Measurements from ENCODE around the gene SLC38A3. TPM values are rescaled to one million over a fixed set of nuclear protein-coding genes. Genes with fewer than 3 reads are reported as not detected.

Gene SLC38A3
- total and polyA plus RNA-seq, 2 experiments from 2014 or later = 0.28 to 1.3 TPM

DNA sequence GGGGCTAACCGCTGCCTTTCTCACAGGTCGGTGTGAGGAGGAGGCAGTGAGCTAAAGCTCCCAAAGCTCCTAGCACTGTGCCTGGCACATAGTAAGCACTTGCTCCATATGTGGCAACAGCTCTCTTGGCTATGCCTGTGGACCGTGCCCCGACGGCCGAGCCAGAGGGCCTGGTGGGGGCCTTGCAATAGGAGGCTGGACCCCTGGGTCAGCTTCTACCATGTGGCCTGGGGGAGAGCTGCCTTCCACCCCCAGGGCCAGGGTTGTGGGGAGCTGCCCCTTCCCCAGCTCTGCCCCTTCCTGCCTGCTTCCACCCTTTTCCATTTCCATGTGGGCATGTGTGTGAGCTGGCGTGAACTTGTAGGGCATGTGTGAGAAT is 30.6 kb upstream of the SLC38A3 start:
- H4K20me1 ChIP-seq (replicated peaks; ENCODE audit: insufficient read depth) = peaks cover 11% of the 10 kb centered on the region; the same call in 1 of the 2 replicates
- H3K27me3 ChIP-seq (ENCODE audit: insufficient read depth) = no peaks in the 10 kb centered on the region
- no peak overlapping the region for H2AFZ ChIP-seq
- H3K4me3 Mint-ChIP-seq = no peak overlapping the region
- peaks cover 13% of the 10 kb centered on the region; the same call in 2 of the 3 replicates for H3K4me1 Mint-ChIP-seq
- no peaks in the 10 kb centered on the region; the same call in 1 of the 2 replicates for H3K4me1 ChIP-seq (ENCODE audit: insufficient read depth)
- peaks cover 7% of the 10 kb centered on the region for H3K36me3 Mint-ChIP-seq (ENCODE audit: low read depth)
- H3K9me3 Mint-ChIP-seq = no peaks in the 10 kb centered on the region; the same call in 2 of the 3 replicates
- H3K36me3 ChIP-seq (ENCODE audit: insufficient read depth) = no peaks in the 10 kb centered on the region; the same call in 1 of the 2 replicates
- TF ChIP-seq CREB1 (CRISPR knock-in tag; IDR thresholded peaks at IDR 0.05; ENCODE audit: low read depth) (no peak), EZH2phosphoT487 (IDR thresholded peaks at IDR 0.05; ENCODE audit: unreplicated experiment) (no peak), JUNB (IDR thresholded peaks at IDR 0.05; ENCODE audit: unreplicated experiment) (no peak), ZNF331 (CRISPR knock-in tag; IDR thresholded peaks at IDR 0.05; ENCODE audit: low read depth) (no peak), ZNF114 (CRISPR knock-in tag; IDR thresholded peaks at IDR 0.05) (no peak), STAT1 (IDR thresholded peaks at IDR 0.05; ENCODE audit: unreplicated experiment) (no peak), EZH2 (IDR thresholded peaks at IDR 0.05; ENCODE audit: low read depth, unreplicated experiment) (no peak), POLR2AphosphoS5 (IDR thresholded peaks at IDR 0.05; ENCODE audit: low read depth) (no peak), NANOG (IDR thresholded peaks at IDR 0.05; ENCODE audit: borderline replicate concordance) (no peak)
- TF ChIP-seq, protein P1, sequence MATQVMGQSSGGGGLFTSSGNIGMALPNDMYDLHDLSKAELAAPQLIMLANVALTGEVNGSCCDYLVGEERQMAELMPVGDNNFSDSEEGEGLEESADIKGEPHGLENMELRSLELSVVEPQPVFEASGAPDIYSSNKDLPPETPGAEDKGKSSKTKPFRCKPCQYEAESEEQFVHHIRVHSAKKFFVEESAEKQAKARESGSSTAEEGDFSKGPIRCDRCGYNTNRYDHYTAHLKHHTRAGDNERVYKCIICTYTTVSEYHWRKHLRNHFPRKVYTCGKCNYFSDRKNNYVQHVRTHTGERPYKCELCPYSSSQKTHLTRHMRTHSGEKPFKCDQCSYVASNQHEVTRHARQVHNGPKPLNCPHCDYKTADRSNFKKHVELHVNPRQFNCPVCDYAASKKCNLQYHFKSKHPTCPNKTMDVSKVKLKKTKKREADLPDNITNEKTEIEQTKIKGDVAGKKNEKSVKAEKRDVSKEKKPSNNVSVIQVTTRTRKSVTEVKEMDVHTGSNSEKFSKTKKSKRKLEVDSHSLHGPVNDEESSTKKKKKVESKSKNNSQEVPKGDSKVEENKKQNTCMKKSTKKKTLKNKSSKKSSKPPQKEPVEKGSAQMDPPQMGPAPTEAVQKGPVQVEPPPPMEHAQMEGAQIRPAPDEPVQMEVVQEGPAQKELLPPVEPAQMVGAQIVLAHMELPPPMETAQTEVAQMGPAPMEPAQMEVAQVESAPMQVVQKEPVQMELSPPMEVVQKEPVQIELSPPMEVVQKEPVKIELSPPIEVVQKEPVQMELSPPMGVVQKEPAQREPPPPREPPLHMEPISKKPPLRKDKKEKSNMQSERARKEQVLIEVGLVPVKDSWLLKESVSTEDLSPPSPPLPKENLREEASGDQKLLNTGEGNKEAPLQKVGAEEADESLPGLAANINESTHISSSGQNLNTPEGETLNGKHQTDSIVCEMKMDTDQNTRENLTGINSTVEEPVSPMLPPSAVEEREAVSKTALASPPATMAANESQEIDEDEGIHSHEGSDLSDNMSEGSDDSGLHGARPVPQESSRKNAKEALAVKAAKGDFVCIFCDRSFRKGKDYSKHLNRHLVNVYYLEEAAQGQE (IDR thresholded peaks at IDR 0.05; ENCODE audit: unreplicated experiment) = no peak
- TF ChIP-seq, protein P2, sequence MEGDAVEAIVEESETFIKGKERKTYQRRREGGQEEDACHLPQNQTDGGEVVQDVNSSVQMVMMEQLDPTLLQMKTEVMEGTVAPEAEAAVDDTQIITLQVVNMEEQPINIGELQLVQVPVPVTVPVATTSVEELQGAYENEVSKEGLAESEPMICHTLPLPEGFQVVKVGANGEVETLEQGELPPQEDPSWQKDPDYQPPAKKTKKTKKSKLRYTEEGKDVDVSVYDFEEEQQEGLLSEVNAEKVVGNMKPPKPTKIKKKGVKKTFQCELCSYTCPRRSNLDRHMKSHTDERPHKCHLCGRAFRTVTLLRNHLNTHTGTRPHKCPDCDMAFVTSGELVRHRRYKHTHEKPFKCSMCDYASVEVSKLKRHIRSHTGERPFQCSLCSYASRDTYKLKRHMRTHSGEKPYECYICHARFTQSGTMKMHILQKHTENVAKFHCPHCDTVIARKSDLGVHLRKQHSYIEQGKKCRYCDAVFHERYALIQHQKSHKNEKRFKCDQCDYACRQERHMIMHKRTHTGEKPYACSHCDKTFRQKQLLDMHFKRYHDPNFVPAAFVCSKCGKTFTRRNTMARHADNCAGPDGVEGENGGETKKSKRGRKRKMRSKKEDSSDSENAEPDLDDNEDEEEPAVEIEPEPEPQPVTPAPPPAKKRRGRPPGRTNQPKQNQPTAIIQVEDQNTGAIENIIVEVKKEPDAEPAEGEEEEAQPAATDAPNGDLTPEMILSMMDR (conservative IDR thresholded peaks at IDR 0.05; ENCODE audit: low read depth in 2 of 2) = no peak
- TF ChIP-seq, protein P3, sequence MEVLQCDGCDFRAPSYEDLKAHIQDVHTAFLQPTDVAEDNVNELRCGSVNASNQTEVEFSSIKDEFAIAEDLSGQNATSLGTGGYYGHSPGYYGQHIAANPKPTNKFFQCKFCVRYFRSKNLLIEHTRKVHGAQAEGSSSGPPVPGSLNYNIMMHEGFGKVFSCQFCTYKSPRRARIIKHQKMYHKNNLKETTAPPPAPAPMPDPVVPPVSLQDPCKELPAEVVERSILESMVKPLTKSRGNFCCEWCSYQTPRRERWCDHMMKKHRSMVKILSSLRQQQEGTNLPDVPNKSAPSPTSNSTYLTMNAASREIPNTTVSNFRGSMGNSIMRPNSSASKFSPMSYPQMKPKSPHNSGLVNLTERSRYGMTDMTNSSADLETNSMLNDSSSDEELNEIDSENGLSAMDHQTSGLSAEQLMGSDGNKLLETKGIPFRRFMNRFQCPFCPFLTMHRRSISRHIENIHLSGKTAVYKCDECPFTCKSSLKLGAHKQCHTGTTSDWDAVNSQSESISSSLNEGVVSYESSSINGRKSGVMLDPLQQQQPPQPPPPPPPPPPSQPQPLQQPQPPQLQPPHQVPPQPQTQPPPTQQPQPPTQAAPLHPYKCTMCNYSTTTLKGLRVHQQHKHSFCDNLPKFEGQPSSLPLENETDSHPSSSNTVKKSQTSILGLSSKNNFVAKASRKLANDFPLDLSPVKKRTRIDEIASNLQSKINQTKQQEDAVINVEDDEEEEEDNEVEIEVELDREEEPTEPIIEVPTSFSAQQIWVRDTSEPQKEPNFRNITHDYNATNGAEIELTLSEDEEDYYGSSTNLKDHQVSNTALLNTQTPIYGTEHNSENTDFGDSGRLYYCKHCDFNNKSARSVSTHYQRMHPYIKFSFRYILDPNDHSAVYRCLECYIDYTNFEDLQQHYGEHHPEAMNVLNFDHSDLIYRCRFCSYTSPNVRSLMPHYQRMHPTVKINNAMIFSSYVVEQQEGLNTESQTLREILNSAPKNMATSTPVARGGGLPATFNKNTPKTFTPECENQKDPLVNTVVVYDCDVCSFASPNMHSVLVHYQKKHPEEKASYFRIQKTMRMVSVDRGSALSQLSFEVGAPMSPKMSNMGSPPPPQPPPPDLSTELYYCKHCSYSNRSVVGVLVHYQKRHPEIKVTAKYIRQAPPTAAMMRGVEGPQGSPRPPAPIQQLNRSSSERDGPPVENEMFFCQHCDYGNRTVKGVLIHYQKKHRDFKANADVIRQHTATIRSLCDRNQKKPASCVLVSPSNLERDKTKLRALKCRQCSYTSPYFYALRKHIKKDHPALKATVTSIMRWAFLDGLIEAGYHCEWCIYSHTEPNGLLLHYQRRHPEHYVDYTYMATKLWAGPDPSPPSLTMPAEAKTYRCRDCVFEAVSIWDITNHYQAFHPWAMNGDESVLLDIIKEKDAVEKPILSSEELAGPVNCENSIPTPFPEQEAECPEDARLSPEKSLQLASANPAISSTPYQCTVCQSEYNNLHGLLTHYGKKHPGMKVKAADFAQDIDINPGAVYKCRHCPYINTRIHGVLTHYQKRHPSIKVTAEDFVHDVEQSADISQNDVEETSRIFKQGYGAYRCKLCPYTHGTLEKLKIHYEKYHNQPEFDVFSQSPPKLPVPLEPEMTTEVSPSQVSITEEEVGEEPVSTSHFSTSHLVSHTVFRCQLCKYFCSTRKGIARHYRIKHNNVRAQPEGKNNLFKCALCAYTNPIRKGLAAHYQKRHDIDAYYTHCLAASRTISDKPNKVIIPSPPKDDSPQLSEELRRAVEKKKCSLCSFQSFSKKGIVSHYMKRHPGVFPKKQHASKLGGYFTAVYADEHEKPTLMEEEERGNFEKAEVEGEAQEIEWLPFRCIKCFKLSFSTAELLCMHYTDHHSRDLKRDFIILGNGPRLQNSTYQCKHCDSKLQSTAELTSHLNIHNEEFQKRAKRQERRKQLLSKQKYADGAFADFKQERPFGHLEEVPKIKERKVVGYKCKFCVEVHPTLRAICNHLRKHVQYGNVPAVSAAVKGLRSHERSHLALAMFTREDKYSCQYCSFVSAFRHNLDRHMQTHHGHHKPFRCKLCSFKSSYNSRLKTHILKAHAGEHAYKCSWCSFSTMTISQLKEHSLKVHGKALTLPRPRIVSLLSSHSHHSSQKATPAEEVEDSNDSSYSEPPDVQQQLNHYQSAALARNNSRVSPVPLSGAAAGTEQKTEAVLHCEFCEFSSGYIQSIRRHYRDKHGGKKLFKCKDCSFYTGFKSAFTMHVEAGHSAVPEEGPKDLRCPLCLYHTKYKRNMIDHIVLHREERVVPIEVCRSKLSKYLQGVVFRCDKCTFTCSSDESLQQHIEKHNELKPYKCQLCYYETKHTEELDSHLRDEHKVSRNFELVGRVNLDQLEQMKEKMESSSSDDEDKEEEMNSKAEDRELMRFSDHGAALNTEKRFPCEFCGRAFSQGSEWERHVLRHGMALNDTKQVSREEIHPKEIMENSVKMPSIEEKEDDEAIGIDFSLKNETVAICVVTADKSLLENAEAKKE (CRISPR knock-in tag; IDR thresholded peaks at IDR 0.05) = no peak
- TF ChIP-seq, protein P4, sequence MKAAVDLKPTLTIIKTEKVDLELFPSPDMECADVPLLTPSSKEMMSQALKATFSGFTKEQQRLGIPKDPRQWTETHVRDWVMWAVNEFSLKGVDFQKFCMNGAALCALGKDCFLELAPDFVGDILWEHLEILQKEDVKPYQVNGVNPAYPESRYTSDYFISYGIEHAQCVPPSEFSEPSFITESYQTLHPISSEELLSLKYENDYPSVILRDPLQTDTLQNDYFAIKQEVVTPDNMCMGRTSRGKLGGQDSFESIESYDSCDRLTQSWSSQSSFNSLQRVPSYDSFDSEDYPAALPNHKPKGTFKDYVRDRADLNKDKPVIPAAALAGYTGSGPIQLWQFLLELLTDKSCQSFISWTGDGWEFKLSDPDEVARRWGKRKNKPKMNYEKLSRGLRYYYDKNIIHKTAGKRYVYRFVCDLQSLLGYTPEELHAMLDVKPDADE (IDR thresholded peaks at IDR 0.05) = no peak
- no peak overlapping the region for H3K27ac ChIP-seq (ENCODE audit: low read depth)
- H3K4me2 ChIP-seq = no peak overlapping the region
- no peak for ATAC-seq
- H3K79me2 ChIP-seq (replicated peaks; ENCODE audit: insufficient read depth) = 0 out of 2 replicates have a peak, but pooled peaks cover 4% of the 10 kb centered on the region
- H3K4me3 ChIP-seq = no peak overlapping the region
- no peaks in the 10 kb centered on the region for H3K9me2 ChIP-seq (ENCODE audit: insufficient read depth)
- DNase-seq (ENCODE audit: low spot score) = no peak
- H3K27ac Mint-ChIP-seq = no peak overlapping the region
- H3F3A ChIP-seq (replicated peaks; ENCODE audit: low read depth) = peaks cover 2% of the 10 kb centered on the region; the same call in 1 of the 2 replicates
- H3K27me3 Mint-ChIP-seq (ENCODE audit: insufficient read depth, low read depth, poor library complexity) = peaks cover 3% of the 10 kb centered on the region

Measured in GM23338 (cell line).